NCI-H2107 (cell line): Measurements from ENCODE around the gene DISC1.
"Not testable (repeated sequence)": the region's sequence is repeated elsewhere in the genome, so short reads cannot be mapped to it uniquely, and the experiment has no call there.

Experiments used
- DNase-seq: peaks from one replicate; lab custom pipeline; 2025; lab: John Stamatoyannopoulos, UW

Gene DISC1

DNA sequence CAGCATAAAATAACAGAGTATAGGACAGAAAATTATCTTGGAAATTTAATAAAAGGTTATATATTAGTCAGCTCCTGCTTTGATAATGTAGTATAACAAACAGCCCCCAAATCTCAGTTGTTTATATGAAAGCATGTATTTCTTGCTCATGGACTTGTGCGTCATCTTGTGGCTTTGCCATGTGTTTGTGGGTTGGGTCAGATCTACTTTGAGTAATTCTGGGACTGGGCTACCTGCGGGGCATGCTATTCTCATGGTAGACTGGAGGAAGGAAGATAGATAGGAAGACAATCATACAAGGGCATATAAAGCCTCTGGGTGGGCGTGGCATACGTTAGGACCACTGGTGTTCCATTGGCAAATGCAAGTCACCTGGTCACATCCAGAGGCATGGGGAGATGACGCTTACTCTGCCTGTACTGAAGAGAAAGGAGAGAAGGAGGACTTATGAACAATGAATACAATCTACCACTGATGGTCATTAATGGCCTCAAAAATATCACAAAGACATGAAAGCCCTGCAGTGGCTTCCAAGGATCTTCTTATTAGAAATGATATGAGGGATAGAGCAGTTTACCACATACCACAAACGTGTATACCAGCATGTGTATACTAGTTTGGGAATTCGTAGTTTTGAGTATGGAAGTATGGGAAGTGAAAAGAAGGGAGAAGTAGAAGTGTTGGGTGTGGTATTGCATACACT is 267.0 kb downstream of the DISC1 start:
- no peak for DNase-seq

DNA sequence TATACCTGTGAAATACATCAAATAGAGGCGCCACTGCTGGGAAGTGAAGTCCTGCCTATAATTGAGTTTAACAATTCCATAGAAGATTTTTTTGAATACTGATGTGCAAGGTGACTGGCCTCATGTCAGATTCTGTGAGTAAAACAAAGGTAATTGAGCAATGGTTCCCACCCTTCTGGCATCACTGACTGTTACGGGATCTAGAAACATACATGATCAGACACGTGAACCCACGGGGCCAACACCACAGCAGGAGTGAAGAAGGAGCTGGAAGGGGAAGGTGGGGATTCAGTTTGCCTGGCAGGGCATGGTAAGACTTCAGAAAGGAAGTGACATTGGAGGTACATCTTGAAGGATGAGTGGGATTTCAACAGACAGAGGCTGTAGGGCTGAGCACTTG is 270.2 kb downstream of the DISC1 start:
- no peak for DNase-seq

DNA sequence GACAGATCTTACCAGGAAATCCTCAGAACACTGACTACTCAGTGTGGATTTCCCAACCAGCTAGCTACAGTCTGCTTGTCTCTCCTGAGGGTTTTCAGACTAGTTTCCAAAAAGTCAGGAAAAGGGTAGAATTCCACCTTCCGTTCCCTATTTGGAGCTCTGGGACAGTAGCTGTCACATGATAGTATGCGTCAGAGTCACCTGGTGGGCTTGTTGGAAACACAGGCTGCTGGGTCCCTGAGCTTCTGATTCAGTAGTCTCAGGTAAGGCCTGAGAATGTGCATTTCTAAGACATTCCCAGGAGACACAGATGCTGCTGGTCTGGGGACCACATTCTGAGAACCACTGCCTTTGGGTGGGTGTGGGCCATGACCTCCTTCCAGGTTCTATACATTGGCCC is 272.5 kb downstream of the DISC1 start:
- DNase-seq, result no peak

DNA sequence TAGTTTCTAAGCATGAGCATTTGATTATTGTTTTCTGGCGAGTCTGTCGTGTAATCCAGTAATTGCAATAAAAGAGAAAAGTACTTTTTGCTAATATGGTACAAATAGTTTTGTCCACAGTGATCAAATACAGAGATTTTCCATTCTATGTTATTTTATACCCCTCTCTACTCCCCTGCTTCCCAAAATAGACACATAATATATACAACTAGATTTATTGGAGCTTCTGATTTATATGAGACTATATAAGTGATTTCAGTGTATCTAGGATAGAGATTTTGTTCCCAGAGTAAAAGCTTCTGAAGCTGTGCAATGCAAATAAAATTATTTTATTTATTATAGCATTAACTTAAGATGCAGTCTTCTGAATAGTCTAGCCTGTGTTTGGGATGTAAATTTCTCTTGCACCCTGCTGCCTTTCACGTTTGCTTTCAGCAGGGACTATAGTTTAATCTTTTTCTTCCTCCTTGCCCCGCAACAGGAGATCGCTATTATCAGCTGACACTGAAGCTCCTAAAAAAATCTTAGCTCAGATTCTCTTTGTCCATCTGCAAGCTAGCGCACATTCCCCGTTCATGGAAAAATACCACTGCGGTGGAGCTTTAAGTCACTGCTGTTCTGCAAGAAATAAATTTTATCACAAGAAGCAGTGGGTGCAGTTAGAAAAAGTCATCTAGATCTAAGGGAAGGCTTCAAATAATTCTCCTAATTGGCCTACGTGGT is 273.3 kb downstream of the DISC1 start:
- no peak for DNase-seq

DNA sequence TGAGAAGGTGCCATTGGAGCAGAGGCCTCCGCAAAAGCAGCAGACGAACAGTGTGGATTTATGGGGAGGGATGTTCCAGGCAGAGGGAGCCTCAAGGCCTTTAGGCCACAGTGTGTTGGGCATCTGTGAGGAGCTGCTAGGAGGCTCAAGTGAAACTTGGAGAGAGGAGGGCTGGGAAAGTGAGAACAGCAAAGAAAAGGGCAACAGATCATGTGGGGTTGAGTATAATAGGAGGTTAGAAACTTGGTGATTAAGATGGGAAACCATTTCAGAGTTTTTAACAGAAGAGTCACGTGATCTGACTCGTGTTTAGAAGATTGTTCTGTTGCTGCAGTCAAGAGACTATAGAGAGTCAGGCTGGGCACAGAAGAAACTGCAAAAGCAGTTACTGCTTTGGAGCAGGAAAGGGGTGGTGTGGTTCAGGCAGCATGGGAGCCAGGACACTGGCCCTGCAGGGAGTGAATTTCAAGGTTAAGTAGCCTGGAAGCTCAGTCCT is 277.0 kb downstream of the DISC1 start:
- DNase-seq, result no peak

DNA sequence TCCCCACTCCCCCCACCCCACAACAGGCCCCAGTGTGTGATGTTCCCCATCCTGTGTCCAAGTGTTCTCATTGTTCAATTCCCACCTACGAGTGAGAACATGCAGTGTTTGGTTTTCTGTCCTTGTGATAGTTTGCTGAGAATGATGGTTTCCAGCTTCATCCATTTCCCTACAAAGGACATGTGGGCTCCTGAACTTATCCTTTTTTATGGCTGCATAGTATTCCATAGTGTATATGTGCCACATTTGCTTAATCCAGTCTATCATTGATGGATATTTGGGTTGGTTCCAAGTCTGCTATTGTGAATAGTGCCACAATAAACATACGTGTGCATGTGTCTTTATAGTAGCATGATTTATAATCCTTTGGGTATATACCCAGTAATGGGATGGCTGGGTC is 280.7 kb downstream of the DISC1 start:
- not testable (repeated sequence) for DNase-seq

DNA sequence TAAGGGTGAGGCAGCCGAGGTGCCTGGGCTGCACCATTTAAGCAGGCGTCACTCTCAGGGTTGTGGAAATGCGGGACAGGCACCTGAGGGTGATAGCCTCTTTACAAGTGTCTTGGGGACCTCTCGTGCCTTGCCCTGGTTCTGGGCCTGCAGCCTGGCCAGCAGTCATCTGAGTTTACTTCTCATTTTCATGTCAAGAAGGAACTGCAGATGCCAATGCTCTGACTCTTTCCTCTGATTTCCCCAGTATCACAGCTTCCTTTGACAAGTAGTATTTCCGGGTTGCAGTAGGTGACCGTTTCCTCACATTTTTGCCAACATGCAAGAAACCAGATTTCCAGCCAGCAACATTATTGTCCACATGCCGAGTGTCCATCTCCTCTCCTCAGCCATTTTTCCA is 286.9 kb downstream of the DISC1 start:
- DNase-seq, result no peak

DNA sequence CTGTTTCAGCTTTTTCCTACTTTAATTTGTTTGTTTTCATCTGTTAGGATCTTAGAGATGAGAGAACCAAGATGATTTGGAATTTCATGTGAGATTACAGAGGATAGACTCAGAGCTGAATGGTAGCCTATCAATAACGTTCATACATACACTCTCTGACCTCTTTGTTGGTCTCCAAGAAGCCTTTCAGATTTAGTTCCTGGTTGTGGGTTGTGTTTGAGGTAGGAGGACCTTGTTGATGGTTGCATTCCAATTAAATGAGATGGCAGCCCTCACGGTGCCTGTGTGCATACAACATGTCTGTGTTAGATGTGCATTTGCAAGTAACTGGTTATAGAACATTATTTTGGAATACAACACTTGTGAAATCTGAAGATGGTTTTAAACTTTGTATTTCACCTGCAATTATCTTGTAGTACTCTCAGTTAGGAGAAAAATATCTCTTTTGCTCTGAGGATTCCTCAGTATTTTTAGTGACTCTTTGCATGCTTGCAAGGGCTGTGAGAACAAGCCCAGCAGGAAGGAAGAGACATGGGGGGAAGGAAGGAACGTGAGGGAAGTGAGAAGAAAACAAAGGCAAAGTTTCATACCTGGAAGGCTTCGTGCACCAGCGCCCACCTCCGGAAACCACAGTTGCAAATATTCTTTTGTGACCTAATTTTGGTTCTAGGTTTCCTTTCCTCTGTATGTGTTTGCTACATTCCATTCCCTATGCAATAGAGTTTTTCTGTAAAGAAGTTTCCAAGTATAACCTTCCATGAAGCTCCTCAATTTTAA is 291.8 kb downstream of the DISC1 start:
- DNase-seq, result no peak

DNA sequence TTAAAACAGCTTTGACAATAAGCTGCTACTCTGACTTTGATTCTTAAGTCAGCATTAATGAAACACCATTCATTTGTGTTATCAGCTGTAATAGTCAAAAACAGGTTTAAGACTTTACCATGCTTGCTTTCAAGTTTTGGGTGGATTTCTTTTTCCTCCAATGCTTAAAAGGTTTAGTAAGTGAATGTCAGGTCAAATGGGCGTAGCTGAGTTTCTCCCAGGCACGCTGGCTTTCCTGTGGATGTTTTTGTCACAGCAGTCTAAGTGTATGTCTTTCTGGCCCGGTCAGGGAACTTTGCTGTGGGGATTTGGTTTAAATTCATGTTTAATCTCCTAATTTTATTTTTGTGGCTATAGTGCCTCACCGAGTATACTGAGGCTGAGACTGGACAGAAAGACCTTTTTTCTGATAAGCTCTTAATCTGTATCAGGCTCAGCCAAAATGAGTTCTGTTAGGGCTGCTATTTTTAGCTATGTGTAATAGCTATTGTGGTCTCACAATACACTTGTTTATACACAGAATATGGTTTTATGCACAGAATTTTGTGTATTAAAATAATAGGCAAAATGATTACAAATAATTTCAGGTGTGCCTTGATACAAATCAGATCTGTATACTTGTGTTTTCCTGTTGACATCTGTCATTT is 292.8 kb downstream of the DISC1 start:
- DNase-seq, result no peak

DNA sequence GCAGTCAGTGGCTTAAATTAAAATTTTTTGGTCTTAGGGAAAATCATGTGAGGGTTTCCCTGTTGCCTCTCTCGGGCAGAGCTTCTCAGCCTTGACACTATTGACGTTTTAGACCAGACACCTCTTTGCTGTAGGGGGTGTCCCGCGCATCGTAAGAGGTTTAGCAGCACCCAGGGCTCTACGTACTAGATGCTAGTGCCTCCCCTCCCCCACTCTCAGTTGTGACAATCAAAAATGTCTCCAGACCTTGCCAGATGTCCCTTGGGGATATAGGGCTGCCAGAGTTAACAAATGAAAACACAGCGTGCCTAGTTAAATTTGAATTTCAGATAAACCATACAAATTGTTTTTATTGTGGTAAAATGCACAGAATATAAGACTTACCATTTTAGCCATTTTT is 293.3 kb downstream of the DISC1 start:
- DNase-seq, result no peak

DNA sequence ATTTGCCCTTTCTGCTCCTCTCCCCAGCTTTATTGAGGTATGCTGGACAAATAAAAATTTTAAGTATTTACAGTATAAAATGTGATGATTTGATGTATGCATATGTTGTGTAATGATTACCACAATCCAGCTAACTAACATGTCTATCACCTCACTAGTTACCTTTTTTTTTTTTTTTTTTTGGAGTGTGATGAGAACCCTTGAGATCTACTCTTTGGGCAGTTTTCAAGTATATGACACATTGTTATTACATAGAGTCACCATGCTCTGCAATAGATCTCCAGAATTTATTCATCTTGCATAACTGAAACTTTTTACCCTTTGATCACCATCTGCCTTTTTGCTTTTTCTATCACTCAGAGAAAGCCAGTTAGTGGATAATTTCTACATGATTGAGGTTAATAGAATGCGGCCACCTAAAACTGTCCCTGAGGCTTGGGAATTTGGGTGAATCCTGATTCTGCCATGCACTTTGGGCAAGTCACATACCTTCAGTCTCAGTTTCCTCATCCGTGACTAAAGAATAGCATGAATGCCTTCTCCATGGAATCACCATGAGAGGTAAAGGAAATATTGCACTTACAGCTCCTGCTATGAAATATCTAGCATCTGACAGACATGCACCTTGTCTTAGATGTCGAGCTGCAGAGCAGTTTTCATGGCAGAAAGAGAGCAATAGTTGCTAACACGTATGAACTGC is 295.2 kb downstream of the DISC1 start:
- DNase-seq, result no peak

DNA sequence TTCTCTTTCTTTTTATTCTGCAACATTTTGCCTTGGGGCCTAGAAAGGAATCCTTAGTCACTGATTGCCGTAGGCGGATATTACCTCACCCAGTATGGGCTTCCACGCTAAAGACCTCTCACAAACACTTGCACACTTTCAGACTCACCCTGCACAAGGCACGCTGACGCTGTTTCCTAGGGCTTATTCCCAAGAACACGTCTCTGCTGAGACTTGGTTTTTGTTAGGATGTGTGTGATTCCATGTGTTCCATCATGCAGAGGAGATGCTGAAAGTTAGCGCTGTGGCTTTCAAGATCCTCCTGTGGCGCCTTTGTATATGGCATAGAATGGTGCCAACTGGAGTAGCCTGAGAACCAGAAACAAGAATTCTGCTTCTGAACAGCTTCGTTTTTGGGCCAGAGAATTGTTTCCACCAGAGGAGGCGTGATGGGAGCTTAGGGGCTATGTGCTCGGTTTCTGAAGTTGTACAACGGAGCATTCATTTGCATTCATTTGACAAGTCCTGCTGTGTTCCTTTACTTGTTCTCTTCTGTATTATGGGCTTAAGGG is 297.0 kb downstream of the DISC1 start:
- no peak for DNase-seq

DNA sequence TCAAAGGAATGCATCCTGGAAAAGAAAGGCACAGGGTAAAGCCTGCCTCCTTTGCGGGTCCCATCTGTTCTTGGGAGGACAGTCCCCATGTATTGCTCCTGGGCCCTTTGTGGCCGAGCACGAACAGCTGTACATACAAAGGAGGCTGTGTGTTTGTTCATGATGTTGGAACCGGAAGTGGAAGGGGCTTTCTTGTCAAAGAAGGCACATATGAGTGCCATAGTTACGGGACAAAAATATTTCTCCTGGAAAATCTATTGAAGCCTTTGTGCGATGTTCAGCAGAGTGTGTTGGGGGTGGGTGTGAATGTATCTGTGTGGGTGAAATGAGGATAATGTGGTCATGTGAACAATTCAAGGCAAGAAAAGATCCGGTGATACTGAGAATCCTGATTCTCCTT is 297.6 kb downstream of the DISC1 start:
- no peak for DNase-seq

DNA sequence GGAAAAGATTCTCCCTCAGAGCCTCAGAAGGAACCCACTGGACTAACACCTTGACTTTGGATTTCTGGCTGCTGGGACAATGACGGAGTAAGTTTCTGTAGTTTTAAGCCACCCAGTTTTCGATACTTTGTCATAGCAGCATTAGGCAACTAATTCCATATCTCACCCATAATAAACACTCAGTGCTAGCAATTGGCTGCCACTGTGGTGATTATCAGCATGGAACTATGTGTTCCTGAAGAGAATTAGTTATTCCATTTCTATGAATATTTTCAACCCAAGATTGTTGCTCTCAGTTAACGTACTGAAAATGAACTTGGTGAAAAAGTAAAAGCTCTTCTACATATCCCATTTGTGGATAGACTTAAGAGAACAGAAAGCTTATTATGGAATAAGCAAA is 299.3 kb downstream of the DISC1 start:
- DNase-seq, result no peak

DNA sequence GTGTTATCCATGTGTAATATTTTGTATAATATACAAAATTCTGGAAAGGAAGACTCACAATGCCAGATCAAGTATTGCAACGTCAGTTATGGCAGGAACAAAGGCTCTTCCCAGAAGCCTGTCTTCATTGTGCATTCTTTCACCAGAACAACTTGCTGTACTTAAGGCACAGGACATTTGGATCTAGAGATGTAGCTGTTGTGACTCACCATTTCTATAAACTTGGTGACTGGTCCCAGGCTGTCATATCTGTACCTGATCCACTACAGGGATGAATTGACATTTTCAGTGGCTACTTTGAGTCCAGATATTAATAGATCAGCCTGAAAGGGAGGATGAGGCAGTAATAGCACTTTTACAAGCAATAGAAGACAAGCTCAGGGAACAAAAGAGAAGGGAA is 299.8 kb downstream of the DISC1 start:
- no peak for DNase-seq

DNA sequence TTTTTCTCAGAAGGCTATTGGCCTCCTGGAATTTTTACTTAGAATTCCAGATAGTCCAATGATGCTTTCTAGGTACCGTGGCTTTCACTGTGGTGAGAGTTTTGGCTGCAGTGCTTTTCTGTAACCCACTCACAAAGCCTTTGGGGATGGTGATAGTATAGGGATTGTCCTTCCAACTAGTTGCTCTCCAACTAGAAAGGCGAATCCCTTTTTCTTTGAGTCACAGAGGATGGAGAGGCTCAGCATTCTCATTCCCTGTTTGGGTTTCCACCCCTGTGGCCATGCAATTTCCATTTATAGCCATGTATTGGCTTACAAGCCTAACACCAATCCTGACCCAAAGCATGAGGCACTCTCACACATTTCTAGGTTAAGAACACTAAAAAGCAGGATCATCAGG is 300.3 kb downstream of the DISC1 start:
- DNase-seq, result no peak

DNA sequence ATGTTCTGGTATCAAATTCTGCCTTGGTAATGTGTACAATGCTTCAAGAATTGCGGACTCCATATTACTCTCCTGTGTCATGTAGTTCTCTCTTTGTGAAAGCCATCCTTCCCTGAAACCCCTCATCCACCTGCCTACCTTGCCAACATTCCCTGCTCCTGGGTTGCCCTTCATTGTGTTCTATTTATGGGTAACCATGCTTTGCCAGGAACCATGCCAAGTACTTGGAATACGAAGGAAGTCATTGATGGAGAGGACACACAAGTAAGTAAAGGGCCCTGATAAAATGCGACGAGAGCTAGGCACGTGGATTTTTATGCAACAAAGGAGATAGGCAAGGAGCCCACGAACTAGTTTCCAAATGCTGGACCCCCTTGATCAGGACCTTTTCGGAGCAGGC is 300.8 kb downstream of the DISC1 start:
- no peak for DNase-seq

DNA sequence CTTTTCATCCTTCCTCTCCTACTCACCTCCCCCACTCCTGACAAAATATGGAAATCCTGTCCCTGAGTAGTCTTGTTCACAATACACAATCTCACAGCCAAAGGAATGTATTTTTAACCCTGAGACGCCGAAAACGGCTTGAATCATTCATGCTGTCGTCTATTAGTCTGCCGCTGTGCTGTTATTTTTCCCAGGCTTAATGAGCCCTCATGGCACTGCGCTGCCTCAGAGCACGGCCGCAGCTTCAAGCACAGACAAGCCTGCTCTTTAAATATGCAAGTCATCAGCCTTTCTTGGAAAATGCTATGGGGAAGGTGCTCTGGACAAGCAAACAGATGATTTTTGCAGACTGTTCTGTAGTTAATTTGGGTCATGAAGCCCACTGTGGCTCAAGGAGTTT is 302.7 kb downstream of the DISC1 start:
- no peak for DNase-seq

DNA sequence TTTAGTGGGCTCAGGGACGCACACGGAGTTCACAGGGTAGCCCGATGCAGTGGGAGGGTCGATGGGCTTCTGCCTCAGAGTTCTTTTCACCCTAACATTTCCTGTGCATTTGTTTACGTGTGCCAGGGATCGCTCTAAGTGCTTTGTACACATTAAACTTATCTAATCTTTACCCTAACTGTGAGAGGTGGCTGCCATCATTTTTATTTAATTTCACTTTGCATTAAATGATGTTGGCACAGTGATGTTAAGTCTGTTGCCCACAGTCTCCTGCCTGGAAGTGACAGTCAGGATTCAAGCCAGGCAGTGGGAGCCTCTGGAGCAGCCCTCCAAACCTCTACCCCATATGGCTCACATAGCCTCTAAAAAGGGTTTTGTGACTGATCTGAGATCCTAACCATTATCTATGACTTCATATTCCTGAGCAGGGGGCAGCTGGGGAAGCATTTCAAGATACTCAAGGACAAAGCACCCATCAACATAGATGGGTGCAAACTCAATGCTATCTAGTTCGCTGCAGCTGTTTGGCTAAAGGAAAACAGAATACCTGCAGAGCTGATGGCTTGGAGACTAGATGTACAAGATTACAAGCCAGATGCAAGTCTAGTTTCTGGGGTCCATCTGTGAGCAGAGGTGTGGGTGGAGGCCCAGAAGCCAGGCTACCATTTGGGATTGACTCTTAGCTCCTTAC is 303.8 kb downstream of the DISC1 start:
- DNase-seq, result no peak

DNA sequence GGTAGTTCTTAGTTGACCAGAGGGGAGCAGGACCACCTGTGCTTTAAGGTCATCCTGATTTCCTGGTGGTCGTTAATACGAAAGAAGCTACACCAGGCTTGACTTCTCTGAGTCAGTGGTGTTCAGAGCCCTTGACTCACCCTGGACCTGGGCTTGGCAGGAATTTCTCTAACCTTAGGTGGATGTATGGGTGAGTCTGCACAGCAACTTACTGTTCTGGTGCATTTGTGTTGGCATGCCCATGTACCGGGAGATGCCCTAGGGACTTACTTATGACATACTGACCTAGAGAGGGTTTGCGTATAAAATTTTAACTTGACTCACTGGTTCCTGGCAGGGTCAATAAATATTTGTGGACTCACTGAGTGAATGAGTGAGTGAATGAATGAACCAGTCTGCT is 304.6 kb downstream of the DISC1 start:
- no peak for DNase-seq
